ENCODE data around the gene ABCC5.
"Not testable (repeated sequence)": the region's sequence is repeated elsewhere in the genome, so short reads cannot be mapped to it uniquely, and the experiment has no call there.

Gene ABCC5

DNA sequence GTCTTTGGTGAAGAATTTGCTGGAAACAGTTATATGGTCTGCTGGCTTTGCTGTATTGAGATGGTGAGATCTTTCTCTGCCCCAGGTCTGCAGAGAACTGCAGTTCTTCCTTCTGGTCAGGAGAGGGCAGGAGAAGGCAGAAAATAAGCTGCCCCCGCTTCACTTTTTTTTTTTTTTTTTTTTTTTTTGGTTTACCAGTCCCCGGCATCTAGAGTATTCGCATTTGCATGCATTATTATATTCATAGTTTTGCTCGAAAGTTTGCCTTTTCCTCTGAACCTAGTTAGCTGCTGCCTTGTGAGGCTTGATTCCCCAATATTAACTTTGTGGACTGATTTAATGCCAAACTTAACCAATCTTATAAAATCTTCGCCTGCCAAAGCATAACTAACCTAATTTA is 122.4 kb downstream of the ABCC5 start:
- DNase-seq: peak in 10 of 58 donors; percentile 2 to 21 (median 10)

DNA sequence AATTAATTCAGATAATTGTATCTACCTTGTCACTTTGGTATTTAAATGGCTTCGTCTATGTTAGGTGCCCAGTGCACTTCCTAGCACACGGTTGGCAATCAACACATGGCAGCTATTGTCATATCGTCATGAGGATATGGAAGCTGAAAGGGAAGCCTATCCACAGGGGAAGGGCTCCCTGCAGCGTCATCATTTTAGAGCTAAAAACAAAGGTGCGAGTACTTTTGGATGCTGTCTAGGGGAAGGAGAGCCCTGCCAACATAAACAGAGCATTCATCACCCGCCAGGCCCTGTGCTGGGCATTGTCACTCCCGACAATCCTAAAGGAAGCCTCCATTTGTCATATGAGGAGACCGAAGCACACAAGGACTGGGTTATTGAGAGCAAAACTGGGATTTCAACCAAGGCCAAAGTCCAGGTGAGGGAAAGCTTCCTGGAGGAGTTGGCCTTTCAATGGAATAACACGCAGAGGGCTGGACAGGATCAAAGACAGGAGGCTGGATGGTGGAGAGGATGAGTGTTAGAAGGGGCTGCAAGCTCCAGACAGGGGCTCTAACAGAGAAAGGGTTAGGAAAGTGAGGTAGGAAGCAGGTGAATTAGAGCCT is 125.0 kb downstream of the ABCC5 start:
- no peak for DNase-seq

DNA sequence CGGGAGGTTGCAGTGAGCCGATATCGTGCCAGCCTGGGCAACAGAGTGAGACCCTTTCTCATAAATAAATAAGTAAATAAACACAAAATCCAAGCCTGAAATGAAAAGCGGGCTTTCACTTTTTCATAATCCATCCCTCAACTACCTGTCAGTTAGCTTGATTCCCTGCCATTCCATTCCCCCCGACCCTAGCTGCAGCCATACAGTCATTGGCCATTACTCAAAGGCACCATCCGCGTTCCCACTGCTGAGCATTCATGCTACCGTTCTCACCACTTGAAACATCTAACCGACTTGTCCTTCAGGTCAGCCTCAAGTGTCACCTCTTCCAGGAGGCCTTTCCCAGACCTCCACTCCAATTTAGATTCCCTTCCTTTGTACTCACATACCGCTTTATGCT is 131.9 kb downstream of the ABCC5 start:
- no peak for DNase-seq

DNA sequence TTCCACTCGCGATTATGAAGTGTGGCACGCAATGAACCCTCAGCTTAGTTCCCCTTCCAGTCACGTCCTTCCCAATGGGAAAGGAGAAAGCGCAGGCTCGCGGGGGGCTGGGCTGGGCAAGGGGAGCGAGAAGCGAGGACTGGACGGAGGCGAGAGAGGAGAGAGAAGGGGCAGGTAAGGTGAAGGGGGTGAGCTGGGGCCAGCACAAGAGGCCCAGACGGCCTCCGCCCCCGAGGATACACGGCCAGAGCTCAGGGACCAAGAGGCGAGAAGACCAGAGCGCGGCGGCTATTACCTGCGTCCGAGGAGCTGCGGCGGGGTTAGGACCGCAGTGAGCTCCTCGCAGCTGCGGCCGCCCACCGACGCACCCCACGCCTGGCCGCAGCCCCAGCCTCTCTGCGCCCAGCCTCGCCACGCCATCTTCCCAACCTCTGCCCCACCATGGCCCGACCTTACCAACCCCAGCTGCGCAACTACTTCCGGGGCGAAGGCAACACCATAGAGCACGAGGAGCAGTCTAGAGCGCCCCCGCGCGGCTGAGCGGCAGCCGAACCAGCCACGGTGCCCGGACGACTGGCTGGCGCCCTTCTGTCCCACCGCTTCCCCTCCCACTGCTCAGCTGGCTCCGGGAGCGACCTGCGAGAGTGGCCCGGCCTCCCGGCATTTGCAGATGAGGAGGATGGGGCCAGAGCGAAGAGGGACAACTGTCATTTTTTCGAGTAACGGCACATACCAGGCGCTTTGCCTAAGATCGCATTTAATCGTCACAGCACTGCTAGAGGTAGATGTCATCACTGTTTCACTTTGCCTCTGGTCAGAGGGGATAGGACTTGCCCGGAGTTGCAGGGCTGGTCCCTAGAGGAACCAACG is 133.0 kb downstream of the ABCC5 start, which contains the start of gene PARL:
PARL (minus strand) TSS at position 454 of the 870 bp plus-strand sequence; CDS start at position 420, 34 bp downstream.
- peak; percentile 55 to 98 (median 92) for DNase-seq

DNA sequence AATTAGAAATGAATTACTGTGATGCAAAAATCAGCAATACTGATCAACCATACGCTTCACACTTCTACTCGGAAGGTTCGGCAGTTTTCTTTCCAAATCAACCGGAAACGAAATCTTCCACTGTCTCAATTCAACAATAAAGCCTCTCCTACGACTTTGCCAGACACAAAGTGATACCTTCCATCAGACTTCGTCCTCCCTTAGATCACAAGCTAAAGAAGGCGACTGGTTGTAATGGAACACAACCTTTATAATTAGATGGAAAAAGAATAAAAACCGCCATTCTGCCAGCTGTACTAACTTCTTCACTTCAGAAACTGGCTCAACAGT is 133.6 kb downstream of the ABCC5 start:
- no peak for DNase-seq

DNA sequence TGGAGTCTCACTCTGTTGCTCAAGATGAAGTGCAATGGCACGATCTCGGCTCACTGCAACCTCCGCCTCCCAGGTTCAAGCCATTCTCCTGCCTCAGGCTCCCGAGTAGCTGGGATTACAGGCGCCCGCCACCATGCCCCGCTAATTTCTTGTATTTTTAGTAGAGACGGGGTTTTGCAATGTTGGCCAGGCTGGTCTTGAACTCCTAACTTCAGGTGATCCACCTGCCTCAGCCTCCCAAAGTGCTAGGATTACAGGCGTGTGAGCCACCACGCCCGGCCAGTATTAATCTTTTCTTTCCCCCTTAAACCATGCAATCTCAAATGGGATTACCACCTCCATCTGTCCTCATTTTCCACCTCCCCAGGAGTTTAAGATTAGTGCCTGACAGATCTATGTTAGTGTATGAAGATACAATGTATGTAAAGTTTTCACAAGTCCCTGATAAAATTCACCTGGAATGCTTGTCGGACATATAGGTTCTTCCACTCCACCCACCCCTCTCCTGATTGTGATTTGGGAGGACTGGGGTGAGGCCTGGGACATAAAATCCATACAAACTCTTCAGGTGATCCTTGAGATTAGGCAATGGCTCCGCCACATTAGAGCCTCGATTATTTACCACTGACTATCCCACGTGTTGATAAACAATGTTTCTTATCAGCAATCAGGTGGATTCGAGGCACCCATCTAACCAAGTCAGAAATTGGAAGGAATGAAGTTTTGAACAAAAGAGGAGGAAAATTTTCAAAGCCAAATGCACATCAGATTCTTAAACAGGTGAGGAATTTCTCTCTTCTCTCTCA is 134.2 kb downstream of the ABCC5 start:
- no peak for DNase-seq

DNA sequence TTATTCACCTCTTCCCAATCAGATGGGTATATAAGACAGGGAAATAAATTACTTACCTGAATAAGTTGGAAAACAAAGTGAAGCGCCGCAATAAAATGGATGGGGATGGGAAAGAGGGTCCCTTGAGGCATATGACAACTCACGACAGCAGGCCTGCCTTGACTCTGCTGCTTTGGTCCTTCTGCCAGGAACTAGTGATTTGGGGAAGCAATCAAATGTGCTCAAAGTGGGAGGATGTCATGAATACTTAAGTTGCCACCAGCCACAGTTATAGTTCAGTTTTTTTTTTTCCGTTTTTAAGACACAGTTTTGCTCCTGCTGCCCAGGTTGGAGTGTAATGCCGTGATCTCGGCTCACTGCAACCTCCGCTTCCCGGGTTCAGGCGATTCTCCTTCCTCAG is 137.6 kb downstream of the ABCC5 start:
- DNase-seq: no peak

DNA sequence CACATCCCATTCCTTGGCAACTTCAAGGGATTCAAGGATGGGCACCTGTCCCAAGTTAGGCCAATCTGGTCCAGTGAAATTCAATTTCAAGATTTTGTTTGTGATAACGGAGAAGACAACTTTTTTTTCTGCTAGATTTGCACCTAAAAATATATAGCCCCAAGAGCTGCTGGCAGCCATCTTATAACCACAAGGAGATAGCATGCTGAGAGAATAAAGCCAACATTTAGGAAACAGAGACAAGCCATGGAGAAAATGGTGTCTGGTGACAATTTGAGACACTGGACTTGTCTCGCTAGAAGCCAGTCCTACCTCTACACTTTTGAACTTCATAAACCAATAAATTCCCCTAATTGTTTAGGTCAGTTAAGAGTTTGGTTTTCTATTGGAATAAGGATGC is 138.4 kb downstream of the ABCC5 start:
- no peak for DNase-seq

DNA sequence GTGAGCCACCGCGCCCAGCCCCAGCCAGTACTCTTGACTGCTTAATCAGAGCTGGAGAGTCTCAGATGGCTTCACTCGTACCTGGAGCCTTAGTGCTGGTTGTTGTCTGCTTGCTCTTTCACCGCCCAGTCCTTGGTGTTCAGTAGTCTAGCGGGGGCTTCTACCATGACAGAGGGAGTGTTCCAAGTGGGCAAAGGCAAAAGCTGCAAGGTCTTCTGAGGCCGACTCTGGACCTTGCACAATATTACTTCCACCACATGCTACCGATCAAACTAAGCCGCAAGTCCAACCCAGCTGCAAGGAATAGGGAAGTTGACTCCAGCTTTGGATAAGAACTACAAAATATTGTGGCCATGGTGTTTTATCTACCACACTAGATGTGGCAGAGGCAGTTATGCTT is 139.6 kb downstream of the ABCC5 start:
- DNase-seq: peak in 4 of 58 donors; percentile 3 to 21 (median 4)

DNA sequence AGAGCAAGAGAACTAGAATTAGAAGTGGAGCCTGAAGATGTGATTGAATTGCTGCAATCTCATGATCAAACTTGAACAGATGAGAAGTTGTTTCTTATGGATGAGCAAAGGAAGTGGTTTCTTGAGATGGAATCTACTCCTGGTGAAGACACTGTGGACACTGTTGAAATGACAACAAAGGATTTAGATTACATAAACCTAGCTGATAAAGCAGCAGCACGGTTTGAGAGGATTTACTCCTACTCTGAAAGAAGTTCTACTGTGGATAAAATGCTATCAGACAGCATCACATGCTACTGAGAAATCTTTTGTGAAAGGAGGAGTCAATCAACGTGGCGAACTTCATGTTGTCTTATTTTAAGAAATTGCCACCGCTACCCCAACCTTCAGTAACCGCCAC is 140.5 kb downstream of the ABCC5 start:
- not testable (repeated sequence) for DNase-seq

DNA sequence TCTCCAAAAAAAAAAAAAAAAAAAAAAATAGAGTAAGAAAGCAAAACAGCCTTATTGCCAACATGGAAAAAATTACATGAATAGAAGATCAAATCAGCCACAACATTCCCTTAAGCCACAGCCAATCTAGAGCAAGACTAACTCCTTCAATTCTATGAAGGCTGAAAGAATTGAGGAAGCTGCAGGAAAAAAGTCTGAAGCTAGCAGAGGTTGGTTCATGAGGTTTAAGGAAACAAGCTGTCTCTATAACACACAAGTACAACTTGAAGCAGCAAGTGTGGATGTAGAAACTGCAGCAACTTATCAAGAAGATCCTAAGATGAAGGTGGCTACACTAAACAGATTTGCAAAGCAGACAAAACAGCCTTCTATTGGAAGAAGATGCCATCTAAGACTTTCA is 142.3 kb downstream of the ABCC5 start:
- DNase-seq: no peak

DNA sequence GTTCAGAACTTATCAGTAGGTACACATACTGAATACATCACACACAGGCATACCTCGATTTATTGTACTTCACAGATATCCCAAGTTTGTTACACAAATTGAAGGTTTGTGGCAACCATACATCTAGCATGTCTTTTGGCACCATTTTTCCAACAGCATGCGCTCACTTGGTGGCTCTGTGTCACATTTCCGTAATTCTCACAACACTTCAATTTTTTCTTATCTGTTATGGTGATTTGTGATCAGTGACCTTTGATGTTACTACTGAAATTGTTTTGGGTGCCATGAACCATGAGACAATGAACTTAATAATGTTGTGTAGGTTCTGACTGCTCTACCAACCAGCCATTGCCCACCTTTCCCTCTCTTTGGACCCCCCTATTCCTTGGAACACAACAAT is 143.8 kb downstream of the ABCC5 start:
- no peak for DNase-seq

DNA sequence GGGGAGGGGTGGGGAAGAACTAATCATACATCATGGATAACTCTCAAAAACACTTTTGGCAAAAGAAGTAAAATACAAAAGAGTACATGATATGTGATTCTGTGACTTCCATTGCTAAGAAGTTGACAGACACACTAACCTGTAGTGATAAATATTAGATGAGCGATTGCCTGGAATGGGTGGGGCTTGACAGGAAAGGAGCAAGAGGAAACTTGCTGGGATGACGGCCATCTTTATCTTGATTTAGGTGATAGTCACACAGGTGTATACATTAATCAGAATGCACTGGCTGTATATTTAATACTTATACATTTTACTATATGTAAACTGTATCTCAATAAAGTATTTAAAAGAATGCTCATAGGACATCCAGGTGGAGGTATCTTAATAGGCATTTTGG is 146.1 kb downstream of the ABCC5 start:
- no peak for DNase-seq

DNA sequence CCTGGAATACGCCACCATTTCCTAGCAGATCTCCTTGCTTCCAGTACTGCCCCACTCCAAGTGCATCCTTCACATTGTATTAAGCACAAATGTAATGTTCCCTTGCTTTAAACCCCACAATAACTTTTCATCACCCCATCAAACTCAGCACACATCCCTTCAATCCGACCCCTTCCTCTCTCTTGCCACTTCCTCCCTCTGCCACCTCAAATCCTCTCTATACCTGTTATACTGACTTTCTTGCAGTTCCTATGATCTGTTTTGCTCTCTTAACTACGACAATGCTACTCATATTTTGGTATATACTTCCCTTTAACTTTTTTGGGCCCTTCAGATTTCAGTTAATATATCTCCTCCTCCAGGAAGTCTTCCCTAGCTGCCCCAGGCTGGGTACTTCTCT is 147.1 kb downstream of the ABCC5 start:
- no peak for DNase-seq

Data from anterior cingulate cortex (tissue), 58 donors.